Erythroblast (primary cell): ENCODE measurements around the gene HIF1A.

Experiments used
- DNase-seq, 2 experiments: peaks; one replicate each; lab custom pipeline; 2025; lab: John Stamatoyannopoulos, UW
- GATA1 ChIP-seq: IDR thresholded peaks from 2 replicates; pipeline ENCODE4 v1.6.1; 2011; ENCODE audit warnings: low read depth, mild to moderate bottlenecking, control low read depth, low read length, moderate library complexity
- POLR2A ChIP-seq: IDR thresholded peaks from 2 replicates; pipeline ENCODE4 v1.6.1; 2011; ENCODE audit warnings: mild to moderate bottlenecking, low read length

The HIF1A gene

DNA sequence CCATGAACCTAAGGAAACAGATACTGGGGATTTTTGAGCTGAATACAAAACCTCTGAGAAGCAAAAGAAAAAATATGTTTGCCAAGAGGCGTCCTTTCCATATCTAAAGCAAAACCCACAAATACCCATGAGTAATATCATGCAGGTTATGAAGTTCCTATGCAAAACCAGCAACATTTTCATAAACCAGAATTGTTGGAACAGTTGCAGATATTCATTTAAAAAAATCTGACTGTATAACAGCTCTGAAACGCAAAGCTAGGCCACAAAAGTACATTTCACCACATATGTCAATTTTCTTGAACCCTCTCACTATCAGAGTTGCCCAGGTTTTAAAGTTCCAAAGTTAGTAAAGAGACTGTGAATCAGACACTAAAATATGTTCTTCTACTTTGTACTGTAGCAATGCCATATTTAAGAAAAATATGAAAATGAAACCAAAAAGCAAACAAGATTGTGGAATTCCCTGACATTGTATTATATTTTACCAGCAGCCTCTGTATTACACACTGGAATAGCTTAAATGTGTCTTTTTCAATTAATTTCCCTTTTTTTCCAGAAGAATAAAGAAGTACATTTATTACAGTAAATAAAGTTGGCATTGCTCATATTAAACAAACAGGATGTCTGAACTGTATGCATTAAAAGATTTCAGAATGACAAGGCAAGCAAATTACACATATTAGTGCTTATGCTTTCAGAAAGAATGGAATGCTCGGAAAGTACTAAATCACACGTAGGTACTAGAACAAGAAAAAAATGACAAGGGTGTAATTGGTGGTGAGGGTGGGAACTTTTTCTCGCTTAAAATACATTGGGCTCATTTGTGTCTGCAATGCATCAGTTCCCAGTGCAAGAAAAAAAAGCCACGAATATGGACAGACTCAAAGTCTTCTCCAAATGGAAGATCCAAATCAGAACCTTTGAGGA is 33.6 kb upstream of the HIF1A start:
- no peak for DNase-seq
- no peak for TF ChIP-seq POLR2A
- no peak for TF ChIP-seq GATA1

DNA sequence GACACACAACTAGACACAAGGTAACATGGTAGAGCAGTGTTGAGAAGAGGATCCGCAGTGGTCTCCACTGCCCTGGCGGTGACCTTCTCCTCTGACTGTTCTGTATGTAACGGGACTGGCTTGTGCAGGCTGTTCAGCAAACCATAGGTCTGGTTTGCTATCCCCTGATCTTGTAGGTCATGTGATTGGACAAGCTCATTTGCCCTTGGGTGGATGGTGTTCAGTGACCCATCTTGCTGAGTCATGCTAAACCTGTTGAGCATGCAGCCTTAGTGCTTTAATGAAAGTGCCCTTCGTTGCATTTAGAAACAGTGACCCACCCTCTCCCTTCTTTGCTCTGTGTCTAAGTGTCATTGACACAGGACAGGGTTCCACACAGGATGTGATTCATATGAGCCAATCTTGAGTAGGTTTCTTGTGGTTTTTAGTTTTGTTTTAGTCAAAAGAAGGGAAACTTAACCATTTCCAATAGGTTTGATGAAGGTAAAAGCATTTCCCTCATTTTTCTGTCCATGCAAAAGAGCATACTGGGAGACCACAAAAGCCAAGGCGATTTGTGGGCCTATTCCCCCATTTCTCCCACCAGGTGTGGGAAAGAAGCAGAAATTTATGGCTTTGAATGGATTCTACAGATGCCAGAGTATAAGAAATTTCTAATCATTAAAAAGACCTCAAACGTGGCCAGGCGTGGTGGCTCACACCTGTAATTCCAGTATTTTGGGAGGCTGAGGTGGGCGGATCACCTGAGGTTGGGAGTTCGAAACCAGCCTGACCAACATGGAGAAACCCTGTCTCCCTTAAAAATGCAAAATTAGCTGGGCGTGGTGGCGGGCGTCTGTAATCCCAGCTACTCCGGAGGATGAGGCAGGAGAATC is 32.6 kb upstream of the HIF1A start:
- peak; percentile 46 to 61 for DNase-seq
- TF ChIP-seq POLR2A (no peak), GATA1 (no peak)

- TF ChIP-seq GATA1 (no peak), POLR2A (no peak)
- DNase-seq = no peak
These were observed 31.9 kb upstream of the HIF1A start for GRCh38 chr14:61663312-61663979.

- no peak for DNase-seq
- no peak for TF ChIP-seq POLR2A
- TF ChIP-seq GATA1 = no peak
These were observed 27.0 kb upstream of the HIF1A start for GRCh38 chr14:61668282-61668681.

DNA sequence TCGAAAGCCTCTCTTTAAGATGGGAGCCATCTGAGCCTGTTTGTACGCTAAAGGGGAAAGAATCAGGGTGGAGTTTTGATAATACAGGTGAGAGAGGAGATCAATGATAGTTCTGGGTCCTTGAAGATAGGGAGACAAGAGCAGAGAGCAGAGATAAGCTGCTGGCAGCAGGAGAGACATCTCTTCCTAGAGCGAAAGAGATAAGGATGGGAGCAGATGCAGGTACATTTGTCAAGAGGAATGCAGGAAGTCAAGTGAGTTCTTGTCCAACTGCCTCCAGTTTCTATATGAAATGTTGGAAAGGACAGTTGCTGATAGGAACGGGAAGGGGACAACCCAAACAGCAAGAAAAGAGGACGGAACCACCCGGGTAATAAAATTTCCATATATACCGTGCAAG is 24.7 kb upstream of the HIF1A start:
- DNase-seq = no peak
- no peak for TF ChIP-seq GATA1
- no peak for TF ChIP-seq POLR2A

GRCh38 chr14:61671082-61671481 is 24.2 kb upstream of the HIF1A start:
- DNase-seq = no peak
- TF ChIP-seq GATA1 (no peak), POLR2A (no peak)

- no peak for TF ChIP-seq POLR2A
- no peak for TF ChIP-seq GATA1
- DNase-seq = no peak
These were observed 22.5 kb upstream of the HIF1A start for GRCh38 chr14:61672796-61673195.

DNA sequence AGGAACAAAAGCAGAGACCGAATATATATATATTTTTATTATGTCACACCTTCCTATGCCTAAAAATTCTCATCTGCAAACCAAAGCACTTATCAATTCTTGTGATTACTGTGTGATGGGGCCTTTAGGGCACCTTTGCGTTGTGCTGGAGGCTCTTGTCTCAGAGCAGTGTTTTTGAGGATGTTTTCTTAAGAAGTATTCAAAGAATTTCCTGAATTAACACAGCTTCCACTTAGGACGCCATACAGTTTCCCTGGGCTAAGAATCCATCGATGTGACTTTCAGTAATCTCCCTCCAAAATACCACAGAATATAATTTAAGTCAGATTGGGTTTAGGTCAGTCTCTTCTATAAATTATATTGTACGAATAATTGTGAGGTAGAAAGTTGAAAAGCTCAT is 22.0 kb upstream of the HIF1A start:
- DNase-seq = no peak

GRCh38 chr14:61675291-61675690 is 20.0 kb upstream of the HIF1A start:
- DNase-seq = no peak
- TF ChIP-seq POLR2A (no peak), GATA1 (no peak)

More for the DNA sequence above, 22.0 kb upstream of the HIF1A start:
- TF ChIP-seq GATA1 (no peak), POLR2A (no peak)

DNA sequence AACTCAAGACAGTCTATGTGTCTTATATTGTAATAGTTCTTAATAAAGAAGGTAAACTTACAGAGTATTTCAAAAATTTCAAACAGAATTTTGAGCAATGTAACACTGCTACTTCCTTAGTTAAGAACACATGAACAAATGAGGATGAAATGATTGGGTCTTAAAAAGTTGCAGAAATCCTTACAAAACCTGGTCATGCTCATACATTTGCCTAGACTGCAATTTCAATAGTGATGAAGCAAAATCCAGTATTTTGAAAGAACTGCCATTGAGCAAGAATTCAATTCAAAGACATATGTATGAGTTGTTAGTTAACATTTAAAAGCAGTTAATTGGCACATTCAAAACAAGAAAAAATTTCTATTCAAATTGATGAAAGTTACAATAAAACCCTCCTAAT is 17.8 kb upstream of the HIF1A start:
- TF ChIP-seq GATA1 (no peak), POLR2A (no peak)
- DNase-seq = no peak

DNA sequence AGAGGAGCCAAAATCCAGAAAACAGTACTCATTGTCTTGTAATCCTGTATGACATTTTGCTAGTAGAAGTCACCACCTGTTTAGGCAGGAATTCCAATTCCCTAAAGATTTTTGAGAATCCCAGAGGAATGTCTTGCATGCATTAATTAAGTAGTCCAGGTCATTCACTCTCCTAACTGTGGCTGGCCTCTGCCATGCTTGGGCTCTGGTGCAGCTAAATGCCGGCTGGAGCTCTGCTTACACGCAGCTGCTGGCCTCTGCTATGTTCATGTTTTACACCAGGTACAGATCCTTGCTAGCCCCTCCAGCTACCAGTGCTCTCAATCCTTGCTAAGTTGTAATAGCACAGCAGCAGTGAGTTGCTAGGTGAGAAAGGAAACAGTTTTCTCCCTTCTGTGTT is 16.3 kb upstream of the HIF1A start:
- DNase-seq = no peak
- TF ChIP-seq GATA1 (no peak), POLR2A (no peak)

DNA sequence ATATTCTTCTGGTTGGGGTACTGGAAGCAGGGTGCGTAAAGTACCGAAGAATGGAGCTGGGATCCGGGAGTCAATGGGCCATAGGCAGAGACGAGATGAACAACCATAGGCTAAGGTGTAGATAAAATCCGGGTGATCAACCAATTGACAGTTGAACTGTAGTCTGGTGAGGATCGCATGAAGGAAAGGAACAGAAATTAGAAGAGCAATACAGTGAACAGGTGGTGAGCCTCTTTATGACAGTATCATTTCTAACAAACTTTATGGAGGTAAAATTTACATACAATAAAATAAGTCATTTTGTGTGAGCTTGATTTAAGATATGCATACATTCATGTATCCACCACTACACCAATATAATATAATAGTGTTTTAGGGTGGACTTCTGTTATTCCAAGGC is 13.9 kb upstream of the HIF1A start:
- TF ChIP-seq POLR2A = no peak
- TF ChIP-seq GATA1 = no peak
- DNase-seq = no peak

GRCh38 chr14:61683108-61683507 is 12.2 kb upstream of the HIF1A start:
- TF ChIP-seq POLR2A (no peak), GATA1 (no peak)
- no peak for DNase-seq

DNA sequence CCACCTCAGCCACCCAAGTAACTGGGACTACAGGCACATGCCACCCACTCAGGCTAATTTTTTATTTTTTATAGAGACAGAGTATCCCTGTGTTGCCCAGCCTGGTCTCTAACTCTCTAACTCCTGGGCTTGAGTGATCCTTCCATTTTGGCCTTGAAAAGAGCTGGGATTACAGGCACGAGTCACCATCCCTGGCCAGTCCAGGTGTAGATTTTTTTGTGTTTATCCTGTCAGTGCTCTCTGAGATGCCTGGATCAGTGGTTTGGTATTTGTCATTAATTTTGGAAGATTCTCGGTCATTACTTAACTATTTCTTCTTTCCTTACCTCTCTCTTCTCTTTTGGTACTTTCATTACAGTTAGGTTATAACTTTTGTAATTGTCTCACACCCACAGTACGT is 5.3 kb upstream of the HIF1A start:
- TF ChIP-seq POLR2A = no peak
- no peak for TF ChIP-seq GATA1
- no peak for DNase-seq
